A673 (cell line): ENCODE measurements around the gene CELSR1. TPM values are rescaled to one million over a fixed set of nuclear protein-coding genes. Genes with fewer than 3 reads are reported as not detected.

Experiments used
- BruUV-seq: library from RNA; stranded (reverse); fragments of 400-500 nt; replicated peaks from 2 replicates; lab custom pipeline; 2021; lab: Mats Ljungman, UMichigan
- CTCF ChIA-PET: fragments of 300-600 bp; sonication (Branson Sonifier 250); formaldehyde crosslinking; loops from one replicate; lab custom pipeline; 2022; ENCODE audit warnings: antibody characterized with exemption; lab: Charles Lee
- POLR2A ChIA-PET: fragments of 300-600 bp; sonication (Branson Sonifier 250); formaldehyde crosslinking; loops from one replicate; lab custom pipeline; 2022; ENCODE audit warnings: antibody characterized with exemption; ENCODE audit not compliant: low non-redundant PET; lab: Charles Lee
- DNase-seq: peaks from one replicate; pipeline ENCODE4 v3.0.0-alpha.2; 2015; ENCODE audit warnings: low spot score
- H3K27ac ChIP-seq: fragments of 200-600 bp; sonication (generic); 2 replicates; pipeline ENCODE4 v1.5.1; 2016; ENCODE audit warnings: mixed run types, low read depth, mild to moderate bottlenecking, mixed read lengths, antibody characterized with exemption, low read length; ENCODE audit not compliant: poor library complexity, severe bottlenecking
- H3K27me3 ChIP-seq: fragments of 200-600 bp; sonication (generic); replicated peaks from 2 replicates; pipeline ENCODE4 v1.6.1; 2017; ENCODE audit warnings: mixed run types, low read depth, mild to moderate bottlenecking, mixed read lengths, antibody characterized with exemption, low read length; ENCODE audit not compliant: insufficient read depth, poor library complexity
- H3K36me3 ChIP-seq: fragments of 200-600 bp; sonication (generic); 2 replicates; pipeline ENCODE4 v1.6.1; 2016; ENCODE audit warnings: mixed run types, mild to moderate bottlenecking, mixed read lengths, antibody characterized with exemption, low read length; ENCODE audit not compliant: insufficient read depth, poor library complexity, severe bottlenecking
- H3K4me1 ChIP-seq: fragments of 200-600 bp; sonication (generic); 2 replicates; pipeline ENCODE4 v1.6.1; 2017; ENCODE audit warnings: mixed run types, mild to moderate bottlenecking, mixed read lengths, antibody characterized with exemption, low read length; ENCODE audit not compliant: insufficient read depth, poor library complexity, severe bottlenecking
- H3K4me3 ChIP-seq: fragments of 200-600 bp; sonication (generic); 2 replicates; pipeline ENCODE4 v1.5.1; 2016; ENCODE audit warnings: low read depth, mixed run types, mild to moderate bottlenecking, mixed read lengths, low read length; ENCODE audit not compliant: poor library complexity, severe bottlenecking
- H3K9me3 ChIP-seq: fragments of 200-600 bp; sonication (generic); 2 replicates; pipeline ENCODE4 v1.6.1; 2016; ENCODE audit warnings: mixed run types, low read depth, mild to moderate bottlenecking, mixed read lengths, antibody characterized with exemption, low read length; ENCODE audit not compliant: poor library complexity, severe bottlenecking
- CTCF ChIP-seq: fragments of 300-800, 200-600 bp; sonication (generic); conservative IDR thresholded peaks from 2 replicates; pipeline ENCODE4 v1.5.1; 2017; ENCODE audit warnings: low read depth, mild to moderate bottlenecking, antibody characterized with exemption, low read length, moderate library complexity, mixed read lengths
- EZH2 ChIP-seq: fragments of 200-600 bp; sonication (generic); IDR thresholded peaks from 2 replicates; pipeline ENCODE4 v1.6.1; 2017; ENCODE audit warnings: borderline replicate concordance, low read depth, mild to moderate bottlenecking, mixed read lengths, antibody characterized with exemption, low read length; ENCODE audit not compliant: poor library complexity, severe bottlenecking
- intact Hi-C: fragments of 100-400 bp; cut with micrococcal nuclease; formaldehyde crosslinking; loops from one replicate; pipeline ENCODE4 v1.10.0; 2022; ENCODE audit not compliant: unreplicated experiment
- total RNA-seq: library from RNA; stranded (reverse); gene quantifications from 2 replicates; pipeline ENCODE4 v1.2.3, GENCODE V29; 2021

Gene CELSR1
- total RNA-seq, 1 experiment from 2014 or later = 2.3 TPM

- TF ChIP-seq EZH2 (no peak), CTCF (no peak)
- Histone ChIP-seq H3K4me3 (no peak overlapping the region), H3K9me3 (no peaks in the 10 kb centered on the region), H3K4me1 (no peaks in the 10 kb centered on the region), H3K36me3 (no peaks in the 10 kb centered on the region), H3K27me3 (no peaks in the 10 kb centered on the region), H3K27ac (no peak overlapping the region)
- ChIA-PET CTCF (no interaction called here), POLR2A (no interaction called here)
- DNase-seq = no peak
- intact Hi-C loops = no loop called here
- no TSS peak for BruUV-seq
Observed at GRCh38 chr22:46422896-46423295, 114.5 kb downstream of the CELSR1 start.

- H3K36me3 ChIP-seq = no peaks in the 10 kb centered on the region
- DNase-seq = no peak
- H3K4me3 ChIP-seq = no peak overlapping the region
- POLR2A ChIA-PET = no interaction called here
- no peaks in the 10 kb centered on the region for H3K9me3 ChIP-seq
- H3K4me1 ChIP-seq = no peaks in the 10 kb centered on the region
- no peaks in the 10 kb centered on the region for H3K27me3 ChIP-seq
- intact Hi-C loops = no loop called here
- no TSS peak for BruUV-seq
- no peak overlapping the region for H3K27ac ChIP-seq
- TF ChIP-seq CTCF (no peak), EZH2 (no peak)
- CTCF ChIA-PET = no interaction called here
Observed at GRCh38 chr22:46421267-46421666, 116.2 kb downstream of the CELSR1 start.

DNA sequence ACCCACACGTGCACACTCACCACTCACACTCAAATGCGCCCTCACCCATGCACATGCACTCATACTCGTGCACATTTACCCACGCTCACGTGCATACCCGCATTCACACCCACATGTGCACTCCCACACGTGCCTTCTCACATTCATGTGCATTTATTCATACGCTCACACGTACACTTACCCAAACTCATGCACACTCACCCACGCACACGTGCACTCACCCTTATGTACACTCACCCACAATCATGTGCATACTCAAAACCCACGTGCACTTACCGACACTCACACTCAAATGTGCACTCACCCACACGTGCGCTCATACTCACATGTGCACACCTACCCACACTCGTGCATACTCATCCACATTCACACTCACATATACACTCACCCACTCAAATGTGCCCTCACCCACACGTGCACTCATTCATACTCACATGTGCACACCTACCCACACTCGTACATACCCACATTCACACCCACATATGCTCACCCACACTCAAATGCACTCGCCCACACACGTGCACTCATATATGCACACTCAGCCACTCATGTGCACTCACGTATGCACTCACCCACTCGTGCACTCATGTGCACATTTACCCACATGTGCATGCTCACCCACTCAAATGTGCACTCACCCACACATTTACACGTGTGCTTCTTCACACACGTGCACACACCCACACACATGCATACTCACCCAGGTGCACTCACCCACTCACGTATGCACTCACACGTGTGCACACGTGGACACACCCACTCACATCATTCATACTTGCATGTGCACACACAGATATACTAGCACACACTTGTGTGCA is 117.5 kb downstream of the CELSR1 start:
- no peak overlapping the region for H3K27ac ChIP-seq
- intact Hi-C loops = no loop called here
- no peaks in the 10 kb centered on the region for H3K36me3 ChIP-seq
- ChIA-PET CTCF (no interaction called here), POLR2A (no interaction called here)
- H3K4me1 ChIP-seq = no peaks in the 10 kb centered on the region
- TF ChIP-seq CTCF (no peak), EZH2 (no peak)
- H3K9me3 ChIP-seq = no peaks in the 10 kb centered on the region
- DNase-seq = no peak
- H3K27me3 ChIP-seq = no peaks in the 10 kb centered on the region
- BruUV-seq = no TSS peak
- H3K4me3 ChIP-seq = no peak overlapping the region
